Transverse colon (tissue), 4 donors: ENCODE results near the gene RERE. TPM values are rescaled to one million over a fixed set of nuclear protein-coding genes. Genes with fewer than 3 reads are reported as not detected.

Experiments
- DNase-seq: peaks from one replicate; pipeline ENCODE4 v3.0.0-alpha.2; 2019
- H3K27ac ChIP-seq, 4 donors: fragments of 200-600 bp; sonication (generic); 2 replicates each; pipeline ENCODE4 v1.5.1; 2016 to 2018; ENCODE audit warnings: inconsistent platforms in 4 of 4
- H3K27me3 ChIP-seq: fragments of 200-600 bp; sonication (generic); 2 replicates; pipeline ENCODE4 v1.5.1; 2017; ENCODE audit warnings: inconsistent platforms
- H3K36me3 ChIP-seq, 4 donors: fragments of 200-600 bp; sonication (generic); 2 replicates each; pipeline ENCODE4 v1.5.1; 2017 to 2019; ENCODE audit warnings: inconsistent platforms in 4 of 4
- H3K4me1 ChIP-seq, 4 donors: fragments of 200-600 bp; sonication (generic); 2 replicates each; pipeline ENCODE4 v1.5.1; 2017 to 2020; ENCODE audit warnings: inconsistent platforms in 4 of 4
- H3K4me3 ChIP-seq, 4 donors: fragments of 200-600 bp; sonication (generic); 1 replicate in 1 of 4; 2 replicates in 3 of 4; pipeline versions ENCODE4 v1.5.1 to v1.6.1; 2017 to 2019; ENCODE audit warnings: inconsistent platforms in 4 of 4
- H3K9me3 ChIP-seq, 2 donors: fragments of 200-600 bp; sonication (generic); 2 replicates each; pipeline ENCODE4 v1.5.1; 2017 to 2019; ENCODE audit warnings: inconsistent platforms in 2 of 2
- CTCF ChIP-seq, 5 experiments: fragments of 200-600 bp in 3 of 5; fragments of 450-650 bp in 2 of 5; sonication (generic) in 3 of 5; IDR thresholded peaks; 1 replicate in 2 of 5; 2 replicates in 3 of 5; pipeline ENCODE4 v1.5.1; 2016 to 2017; ENCODE audit warnings: antibody characterized with exemption in 5 of 5, inconsistent platforms in 3 of 5, mild to moderate bottlenecking in 2 of 5, moderate library complexity in 1 of 5
- EP300 ChIP-seq: sonication (generic); formaldehyde crosslinking; IDR thresholded peaks from one replicate; pipeline ENCODE4 v1.6.1; 2017; ENCODE audit warnings: antibody characterized with exemption, low read depth
- POLR2A ChIP-seq: fragments of 450-650 bp; IDR thresholded peaks from one replicate; pipeline ENCODE4 v1.6.1; 2016; ENCODE audit warnings: antibody characterized with exemption, mild to moderate bottlenecking, moderate library complexity
- POLR2AphosphoS5 ChIP-seq, 3 donors: sonication (generic); formaldehyde crosslinking; IDR thresholded peaks; one replicate each; pipeline ENCODE4 v1.6.1; 2016; ENCODE audit warnings: antibody characterized with exemption in 3 of 3
- WGBS, 2 donors: methylation state at CpG; one replicate each; pipeline ENCODE4 v1.1.5; 2018; ENCODE audit warnings: low coverage in 1 of 2; 5-methylcytosine and 5-hydroxymethylcytosine counted together
- in situ Hi-C, 4 donors: fragments of 200-750 bp; cut with MboI; loops; one replicate each; pipeline versions ENCODE4 v1.15.0 to v1.15.1; 2017; ENCODE audit warnings: low sequenced_read_pairs in 3 of 4, low pct_ligation_motif_present in 1 of 4, low pct_unique_long_range_greater_than_20kb in 1 of 4
- intact Hi-C: fragments of 100-400 bp; cut with DNase I; formaldehyde crosslinking; loops from one replicate; pipeline ENCODE4 v1.15.1; 2023; ENCODE audit warnings: low total_unique reads
- total RNA-seq, 4 donors: library from RNA; depleted of rRNA; stranded (reverse); fragments of >200 nt; gene quantifications; one replicate each; pipeline ENCODE4 v1.1.0, GENCODE V29; 2016

RERE gene
- total RNA-seq, 4 donors from 2014 or later, result 80.3 to 657 (median 105) TPM

DNA sequence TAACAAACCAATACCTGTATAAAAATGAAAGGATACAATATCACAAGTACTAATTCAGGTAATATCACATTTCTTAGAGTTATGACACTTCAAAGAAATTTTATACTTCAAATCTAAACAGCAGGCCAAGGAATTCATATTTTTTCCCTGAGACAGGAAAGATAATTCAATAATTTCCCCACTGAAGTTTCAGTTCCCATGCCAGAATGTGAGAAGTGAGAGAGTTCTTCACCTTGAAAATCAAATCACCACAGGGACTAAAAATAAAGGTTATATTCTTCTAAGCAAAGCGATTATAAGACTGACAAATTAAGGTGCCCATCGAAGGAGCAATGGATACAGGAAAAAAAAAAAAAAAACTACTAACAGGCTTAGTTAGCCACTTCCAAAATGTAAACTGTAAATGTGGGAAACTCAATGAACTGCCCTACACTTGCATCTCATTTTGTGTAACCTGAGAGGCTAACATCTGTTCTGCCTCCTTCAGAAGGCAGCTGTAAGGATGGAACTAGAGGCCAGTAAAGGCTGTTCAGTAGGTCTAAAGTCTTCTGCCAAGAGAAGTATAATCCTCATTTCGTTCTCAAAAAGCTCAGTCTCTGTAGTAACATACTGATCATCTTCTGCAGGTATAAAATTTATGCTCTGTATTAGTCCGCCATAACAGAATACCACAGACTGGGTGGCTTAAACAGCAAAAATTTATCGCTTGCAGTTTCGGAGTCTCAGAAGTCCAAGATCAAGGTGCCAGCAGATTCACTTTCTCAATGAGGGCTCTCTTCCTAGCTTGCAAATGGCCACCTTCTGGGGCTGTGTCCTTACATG, 127.8 kb downstream of the RERE start:
- intact Hi-C loops, result no loop called here
- H3K27ac ChIP-seq, result peak overlapping the region in 1 of 4 donors; percentile 3
- H3K9me3 ChIP-seq, result no peaks in the 10 kb centered on the region
- no peaks in the 10 kb centered on the region for H3K36me3 ChIP-seq
- no peak for DNase-seq
- WGBS, 2 donors, result 86 to 100% methylated on average over 2 to 6 of the region's 6 CpGs
- H3K27me3 ChIP-seq, result no peaks in the 10 kb centered on the region
- H3K4me1 ChIP-seq, result peaks cover 9 to 63% (median 22%) of the 10 kb centered on the region in 4 donors
- TF ChIP-seq EP300, result no peak
- TF ChIP-seq POLR2A, result no peak
- TF ChIP-seq CTCF (IDR thresholded peaks at IDR 0.05), result no peak
- no peak for TF ChIP-seq POLR2AphosphoS5 (IDR thresholded peaks at IDR 0.05)
- in situ Hi-C loops, result no loop called here
- H3K4me3 ChIP-seq, result no peak overlapping the region

DNA sequence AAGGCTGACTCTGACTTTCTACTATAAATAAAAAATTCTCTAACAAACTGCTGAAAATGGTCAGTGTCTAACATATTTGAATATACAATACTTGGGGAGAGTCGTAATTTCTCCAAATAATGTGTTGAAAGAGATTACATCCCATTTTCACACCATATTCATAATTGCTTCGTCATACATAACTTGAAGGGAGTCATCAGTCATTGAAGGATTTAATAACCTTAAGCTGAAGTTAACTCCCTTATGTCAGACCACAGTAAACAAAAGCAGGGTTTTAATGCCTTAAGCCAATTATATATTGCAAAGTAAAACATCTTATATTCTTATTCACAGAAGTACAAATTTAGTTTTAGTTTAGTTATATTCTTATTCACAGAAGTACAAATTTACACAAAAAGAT, 129.9 kb downstream of the RERE start:
- no peaks in the 10 kb centered on the region for H3K36me3 ChIP-seq
- H3K27me3 ChIP-seq, result no peaks in the 10 kb centered on the region
- DNase-seq, result no peak
- intact Hi-C loops, result no loop called here
- in situ Hi-C loops, result no loop called here
- 72 to 85% methylated on average over 2 of the region's 2 CpGs for WGBS, 2 donors
- peak overlapping the region; percentile 50 to 68 (median 60) for H3K27ac ChIP-seq
- H3K9me3 ChIP-seq, result no peaks in the 10 kb centered on the region
- TF ChIP-seq EP300 (no peak), POLR2A (no peak), POLR2AphosphoS5 (IDR thresholded peaks at IDR 0.05) (no peak), CTCF (IDR thresholded peaks at IDR 0.05) (no peak)
- H3K4me3 ChIP-seq, result no peak overlapping the region
- peaks cover 9 to 56% (median 19%) of the 10 kb centered on the region in 4 donors for H3K4me1 ChIP-seq

- Histone ChIP-seq H3K27me3 (no peaks in the 10 kb centered on the region), H3K36me3 (no peaks in the 10 kb centered on the region), H3K4me1 (peaks cover 9 to 57% (median 19%) of the 10 kb centered on the region in 4 donors), H3K27ac (peak overlapping the region; percentile 50 to 68 (median 60)), H3K4me3 (no peak overlapping the region), H3K9me3 (no peaks in the 10 kb centered on the region)
- in situ Hi-C loops, result no loop called here
- WGBS, 2 donors, result 14 to 25% methylated on average over 4 of the region's 4 CpGs
- intact Hi-C loops, result no loop called here
- peak; percentile 40 for DNase-seq
- TF ChIP-seq EP300 (no peak), POLR2AphosphoS5 (IDR thresholded peaks at IDR 0.05) (no peak), POLR2A (no peak), CTCF (IDR thresholded peaks at IDR 0.05) (no peak)
Measured at GRCh38 chr1:8687039-8687438, 130.4 kb downstream of the RERE start.

DNA sequence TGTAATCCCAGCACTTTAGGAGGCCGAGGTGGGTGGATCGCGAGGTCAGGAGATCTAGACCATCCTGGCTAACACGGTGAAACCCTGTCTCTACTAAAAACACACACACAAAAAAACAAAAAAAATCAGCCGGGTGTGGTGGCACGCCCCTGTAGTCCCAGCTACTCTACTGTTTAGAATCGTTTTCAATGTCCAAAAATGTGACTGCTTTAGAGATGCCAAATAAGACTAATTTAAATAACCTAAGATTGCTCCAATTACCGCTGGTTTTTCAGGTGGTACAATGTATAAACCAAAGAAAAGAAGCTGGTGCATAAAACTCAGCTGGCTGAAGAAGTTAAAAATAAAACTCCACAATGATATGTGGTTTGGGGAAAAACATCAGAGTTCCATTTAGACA, 132.0 kb downstream of the RERE start:
- in situ Hi-C loops, result no loop called here
- no peaks in the 10 kb centered on the region for H3K36me3 ChIP-seq
- intact Hi-C loops, result no loop called here
- TF ChIP-seq CTCF (IDR thresholded peaks at IDR 0.05) (no peak), POLR2A (no peak), POLR2AphosphoS5 (IDR thresholded peaks at IDR 0.05) (no peak), EP300 (no peak)
- H3K9me3 ChIP-seq, result no peaks in the 10 kb centered on the region
- H3K4me1 ChIP-seq, result peaks cover 9 to 69% (median 30%) of the 10 kb centered on the region in 4 donors
- WGBS, 2 donors, result 55 to 69% methylated on average over 6 to 8 of the region's 8 CpGs
- no peak overlapping the region for H3K4me3 ChIP-seq
- no peak for DNase-seq
- no peaks in the 10 kb centered on the region for H3K27me3 ChIP-seq
- no peak overlapping the region for H3K27ac ChIP-seq
